ENCODE results near the gene TNIK. TPM values are rescaled to one million over a fixed set of nuclear protein-coding genes. Genes with fewer than 3 reads are reported as not detected.

The TNIK gene
- polyA plus RNA-seq, 1 donor from 2014 or later: 19.3 TPM

DNA sequence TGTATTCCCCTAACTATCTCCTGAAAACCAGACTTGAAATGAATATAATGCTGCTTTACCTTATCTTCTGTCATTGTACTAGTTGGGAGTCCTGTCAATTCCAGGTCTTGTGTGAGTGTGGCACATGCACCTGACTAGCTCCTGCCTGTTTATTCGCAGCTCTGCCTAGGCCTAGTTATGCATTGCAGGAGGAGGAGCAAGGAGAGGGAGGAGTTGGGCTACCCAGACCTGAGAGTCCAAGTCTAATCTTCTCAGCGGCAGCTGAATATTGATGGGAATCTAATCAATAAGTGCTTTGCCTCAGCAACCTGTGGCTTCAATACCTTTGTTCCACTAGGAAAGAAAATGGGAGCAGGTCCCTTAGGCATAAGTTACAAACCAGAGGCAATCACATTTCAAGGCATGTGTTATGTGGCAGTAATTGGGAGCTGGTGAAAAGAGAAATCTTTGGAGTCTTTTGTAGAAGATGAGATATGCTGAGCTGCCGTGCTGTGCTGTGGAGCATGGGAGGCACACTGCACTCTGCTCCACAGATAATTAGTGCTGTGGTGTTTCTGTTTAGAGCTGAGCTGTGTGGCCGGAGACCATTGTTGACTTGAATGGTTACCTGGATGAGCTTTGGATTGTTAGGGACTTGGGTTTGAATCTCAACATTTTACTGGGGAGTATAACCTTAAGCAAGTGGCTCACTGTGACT, 433.5 kb downstream of the TNIK start, which contains the start of gene SLC2A2:
TSS of gene SLC2A2 (minus strand) at position 124 of the 697 bp plus-strand sequence. CDS start at position 74, 50 bp downstream.
- Histone ChIP-seq H3K27ac (ENCODE audit: low read length) (no peak within 1 kb of the TSS), H3K9ac (ENCODE audit: low read length) (no peak within 1 kb of the TSS), H3F3A (ENCODE audit: insufficient read depth, low read length, poor library complexity, severe bottlenecking) (no peaks in the 10 kb centered on the region), H3K9me2 (ENCODE audit: insufficient read depth, low read length) (no peaks in the 10 kb centered on the region), H4K20me1 (ENCODE audit: insufficient read depth) (no peaks in the 10 kb centered on the region), H3K9me3 (ENCODE audit: low read length) (no peaks in the 10 kb centered on the region), H2AFZ (ENCODE audit: low read depth, low read length) (no peak within 1 kb of the TSS), H3K36me3 (ENCODE audit: insufficient read depth, low read length) (no peaks in the 10 kb centered on the region), H3K4me2 (ENCODE audit: low read length) (no peak within 1 kb of the TSS), H3K4me3 (ENCODE audit: low read length) (no peak within 1 kb of the TSS), H3K27me3 (ENCODE audit: insufficient read depth, low read depth, low read length) (peaks cover 23% of the 10 kb centered on the region), H3K79me2 (replicated peaks; ENCODE audit: insufficient read depth, low read length) (no peaks in the 10 kb centered on the region)
- no peak for TF ChIP-seq MXI1 (conservative IDR thresholded peaks at IDR 0.05; ENCODE audit: poor library complexity, severe bottlenecking)
- TF ChIP-seq EZH2 (IDR thresholded peaks at IDR 0.05; ENCODE audit: borderline replicate concordance, insufficient read depth, low read length, poor library complexity, severe bottlenecking): no peak
- TF ChIP-seq SMC3 (conservative IDR thresholded peaks at IDR 0.05; ENCODE audit: poor library complexity): no peak
- TF ChIP-seq, protein P1, sequence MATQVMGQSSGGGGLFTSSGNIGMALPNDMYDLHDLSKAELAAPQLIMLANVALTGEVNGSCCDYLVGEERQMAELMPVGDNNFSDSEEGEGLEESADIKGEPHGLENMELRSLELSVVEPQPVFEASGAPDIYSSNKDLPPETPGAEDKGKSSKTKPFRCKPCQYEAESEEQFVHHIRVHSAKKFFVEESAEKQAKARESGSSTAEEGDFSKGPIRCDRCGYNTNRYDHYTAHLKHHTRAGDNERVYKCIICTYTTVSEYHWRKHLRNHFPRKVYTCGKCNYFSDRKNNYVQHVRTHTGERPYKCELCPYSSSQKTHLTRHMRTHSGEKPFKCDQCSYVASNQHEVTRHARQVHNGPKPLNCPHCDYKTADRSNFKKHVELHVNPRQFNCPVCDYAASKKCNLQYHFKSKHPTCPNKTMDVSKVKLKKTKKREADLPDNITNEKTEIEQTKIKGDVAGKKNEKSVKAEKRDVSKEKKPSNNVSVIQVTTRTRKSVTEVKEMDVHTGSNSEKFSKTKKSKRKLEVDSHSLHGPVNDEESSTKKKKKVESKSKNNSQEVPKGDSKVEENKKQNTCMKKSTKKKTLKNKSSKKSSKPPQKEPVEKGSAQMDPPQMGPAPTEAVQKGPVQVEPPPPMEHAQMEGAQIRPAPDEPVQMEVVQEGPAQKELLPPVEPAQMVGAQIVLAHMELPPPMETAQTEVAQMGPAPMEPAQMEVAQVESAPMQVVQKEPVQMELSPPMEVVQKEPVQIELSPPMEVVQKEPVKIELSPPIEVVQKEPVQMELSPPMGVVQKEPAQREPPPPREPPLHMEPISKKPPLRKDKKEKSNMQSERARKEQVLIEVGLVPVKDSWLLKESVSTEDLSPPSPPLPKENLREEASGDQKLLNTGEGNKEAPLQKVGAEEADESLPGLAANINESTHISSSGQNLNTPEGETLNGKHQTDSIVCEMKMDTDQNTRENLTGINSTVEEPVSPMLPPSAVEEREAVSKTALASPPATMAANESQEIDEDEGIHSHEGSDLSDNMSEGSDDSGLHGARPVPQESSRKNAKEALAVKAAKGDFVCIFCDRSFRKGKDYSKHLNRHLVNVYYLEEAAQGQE (IDR thresholded peaks at IDR 0.05; ENCODE audit: borderline replicate concordance): no peak

DNA sequence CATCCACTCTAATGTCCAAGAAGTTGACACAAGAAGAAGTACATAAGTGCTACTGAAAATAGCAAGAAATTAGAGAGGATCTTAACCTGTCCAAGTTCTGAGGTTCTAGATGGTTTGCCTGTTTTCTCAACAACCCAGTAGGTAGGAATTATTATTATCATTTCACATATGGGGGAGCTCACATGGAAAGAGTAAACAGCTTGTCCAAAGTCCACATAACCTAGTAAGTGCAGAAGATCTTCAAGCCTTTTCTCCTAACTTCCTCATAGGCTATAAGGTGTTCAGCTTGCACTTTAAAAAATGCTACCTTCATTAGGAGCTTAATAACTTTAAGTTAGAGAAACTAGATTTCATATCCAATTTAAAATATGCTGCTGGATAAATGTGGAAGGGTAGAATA, 436.6 kb downstream of the TNIK start:
- TF ChIP-seq POLR2AphosphoS5 (IDR thresholded peaks at IDR 0.05) (no peak), MXI1 (conservative IDR thresholded peaks at IDR 0.05; ENCODE audit: poor library complexity, severe bottlenecking) (no peak), EZH2 (IDR thresholded peaks at IDR 0.05; ENCODE audit: borderline replicate concordance, insufficient read depth, low read length, poor library complexity, severe bottlenecking) (no peak), RAD21 (conservative IDR thresholded peaks at IDR 0.05) (no peak), EP300 (conservative IDR thresholded peaks at IDR 0.05; ENCODE audit: poor library complexity, severe bottlenecking) (no peak), SMC3 (conservative IDR thresholded peaks at IDR 0.05; ENCODE audit: poor library complexity) (no peak)
- TF ChIP-seq, protein P1 (IDR thresholded peaks at IDR 0.05; ENCODE audit: borderline replicate concordance): no peak
- TF ChIP-seq, protein P2, sequence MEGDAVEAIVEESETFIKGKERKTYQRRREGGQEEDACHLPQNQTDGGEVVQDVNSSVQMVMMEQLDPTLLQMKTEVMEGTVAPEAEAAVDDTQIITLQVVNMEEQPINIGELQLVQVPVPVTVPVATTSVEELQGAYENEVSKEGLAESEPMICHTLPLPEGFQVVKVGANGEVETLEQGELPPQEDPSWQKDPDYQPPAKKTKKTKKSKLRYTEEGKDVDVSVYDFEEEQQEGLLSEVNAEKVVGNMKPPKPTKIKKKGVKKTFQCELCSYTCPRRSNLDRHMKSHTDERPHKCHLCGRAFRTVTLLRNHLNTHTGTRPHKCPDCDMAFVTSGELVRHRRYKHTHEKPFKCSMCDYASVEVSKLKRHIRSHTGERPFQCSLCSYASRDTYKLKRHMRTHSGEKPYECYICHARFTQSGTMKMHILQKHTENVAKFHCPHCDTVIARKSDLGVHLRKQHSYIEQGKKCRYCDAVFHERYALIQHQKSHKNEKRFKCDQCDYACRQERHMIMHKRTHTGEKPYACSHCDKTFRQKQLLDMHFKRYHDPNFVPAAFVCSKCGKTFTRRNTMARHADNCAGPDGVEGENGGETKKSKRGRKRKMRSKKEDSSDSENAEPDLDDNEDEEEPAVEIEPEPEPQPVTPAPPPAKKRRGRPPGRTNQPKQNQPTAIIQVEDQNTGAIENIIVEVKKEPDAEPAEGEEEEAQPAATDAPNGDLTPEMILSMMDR (IDR thresholded peaks at IDR 0.05; ENCODE audit: poor library complexity, severe bottlenecking): no peak
- H3K9me2 ChIP-seq (ENCODE audit: insufficient read depth, low read length): no peaks in the 10 kb centered on the region
- H3K79me2 ChIP-seq (replicated peaks; ENCODE audit: insufficient read depth, low read length): no peaks in the 10 kb centered on the region
- H3K4me2 ChIP-seq (ENCODE audit: low read length): no peak overlapping the region
- no peak overlapping the region for H3K27ac ChIP-seq (ENCODE audit: low read length)
- H3K27me3 ChIP-seq (ENCODE audit: insufficient read depth, low read depth, low read length): peaks cover 13% of the 10 kb centered on the region
- no peaks in the 10 kb centered on the region for H3K9me3 ChIP-seq (ENCODE audit: low read length)
- no peaks in the 10 kb centered on the region for H3K36me3 ChIP-seq (ENCODE audit: insufficient read depth, low read length)
- no peak overlapping the region for H3K4me3 ChIP-seq (ENCODE audit: low read length)
- no peaks in the 10 kb centered on the region for H4K20me1 ChIP-seq (ENCODE audit: insufficient read depth)
- no peaks in the 10 kb centered on the region for H3F3A ChIP-seq (ENCODE audit: insufficient read depth, low read length, poor library complexity, severe bottlenecking)
- H2AFZ ChIP-seq (ENCODE audit: low read depth, low read length): no peak overlapping the region
- no peak overlapping the region for H3K9ac ChIP-seq (ENCODE audit: low read length)
